HG03159 (cell line): ENCODE data around the gene POTEM.
"Not testable (repeated sequence)": the region's sequence is repeated elsewhere in the genome, so short reads cannot be mapped to it uniquely, and the experiment has no call there.

ENCODE experiments used
- ATAC-seq: cut with Tn5 transposase; IDR thresholded peaks from one replicate; pipeline ENCODE4 v1.9.1; 2021; ENCODE audit warnings: mild to moderate bottlenecking, moderate library complexity; ENCODE audit not compliant: unreplicated experiment

The POTEM gene

DNA sequence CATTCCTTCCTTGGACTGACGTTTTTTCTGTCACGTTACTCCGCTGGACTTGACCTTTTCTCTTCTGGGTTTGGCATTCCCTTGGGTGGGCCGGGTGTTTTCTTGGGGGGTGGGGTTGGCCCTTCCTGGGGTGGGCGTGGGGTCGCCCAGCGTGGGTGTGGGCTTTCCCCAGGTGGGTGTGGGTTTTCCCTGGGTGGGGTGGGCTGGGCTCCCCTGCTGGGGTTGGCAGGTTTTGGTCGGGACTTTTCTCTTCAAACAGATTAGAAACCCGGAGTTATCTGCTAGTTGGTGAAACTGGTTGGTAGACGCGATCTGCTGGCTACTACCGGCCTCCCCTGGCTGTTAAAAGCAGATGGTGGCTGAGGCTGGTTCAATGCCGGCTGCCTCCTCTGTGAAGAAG lies at the start of gene POTEM:
Gene POTEM, plus strand, starts transcription at position 301 of the 400 bp plus-strand sequence. Its CDS starts 52 bp downstream, at position 353.
- ATAC-seq, result not testable (repeated sequence)

DNA sequence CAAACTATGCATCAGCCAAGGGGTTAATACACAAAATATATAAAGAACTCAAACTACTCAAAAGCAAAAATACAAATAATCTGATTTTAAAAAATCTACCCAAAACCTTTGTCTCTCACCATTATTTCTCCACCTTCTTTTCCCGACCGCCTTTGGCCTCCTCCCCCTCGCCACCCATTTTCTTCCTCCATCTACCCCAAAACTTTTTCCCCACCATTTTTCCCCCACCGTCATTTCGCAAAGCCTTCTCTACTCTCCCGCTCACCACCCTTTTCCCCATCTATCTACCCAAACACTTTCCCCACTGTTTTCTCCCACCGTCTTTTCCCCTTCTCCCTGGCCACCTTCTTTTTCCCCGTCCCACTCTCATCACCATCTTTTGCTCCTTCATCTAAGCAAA lies 48.9 kb upstream of the POTEM start:
- ATAC-seq, result not testable (repeated sequence)

DNA sequence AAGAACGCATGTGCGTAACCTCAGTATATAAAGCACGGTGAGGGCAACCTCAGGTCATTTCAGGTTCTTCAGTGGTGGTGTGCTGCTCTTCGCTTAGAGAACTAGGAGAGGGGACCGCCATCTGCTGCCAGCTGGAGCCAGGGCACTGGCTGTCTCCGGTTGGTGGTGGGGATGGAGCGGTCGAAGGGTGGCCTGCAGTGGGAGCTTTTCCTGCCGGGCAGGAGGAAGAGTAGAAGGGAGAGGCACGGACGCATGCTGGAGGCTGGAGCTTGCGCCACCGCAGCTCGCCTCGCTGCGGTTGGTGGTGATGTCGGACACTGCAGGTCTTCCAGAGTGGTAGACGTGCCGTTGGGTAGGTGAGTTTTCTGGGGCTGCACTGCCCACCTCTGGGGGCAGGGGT lies 47.2 kb upstream of the POTEM start:
- not testable (repeated sequence) for ATAC-seq

DNA sequence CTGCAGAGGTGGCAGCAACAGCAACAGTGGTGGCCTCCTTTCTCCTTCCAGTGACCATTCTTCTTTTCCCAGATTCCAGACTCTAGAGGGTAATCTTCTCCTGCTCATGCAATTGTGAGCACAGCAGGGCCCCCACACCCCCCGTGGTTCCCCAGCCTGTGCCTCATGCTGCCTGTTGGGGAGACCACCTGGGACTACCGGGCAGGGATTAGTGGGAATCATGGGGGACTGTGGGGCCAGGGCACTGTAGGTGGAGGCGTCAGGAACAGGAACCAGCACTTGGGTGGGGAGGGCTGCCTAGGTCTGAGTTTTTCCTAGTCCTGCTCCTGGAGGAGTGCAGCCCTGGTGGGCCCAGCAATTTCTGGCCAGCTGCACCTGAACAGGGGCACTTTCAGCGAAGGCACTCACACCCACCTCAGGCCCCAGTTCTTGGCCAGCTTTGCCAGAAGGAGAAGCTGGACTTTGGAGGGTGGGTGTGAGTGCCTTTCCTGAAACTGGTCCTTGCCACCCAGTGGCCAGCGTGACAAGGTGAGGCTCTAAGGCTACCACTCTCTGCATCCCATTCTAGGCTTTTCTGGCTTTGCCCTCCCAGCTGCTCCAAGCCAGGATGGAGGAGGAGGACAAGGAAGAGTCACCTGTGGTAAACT lies 46.1 kb upstream of the POTEM start:
- not testable (repeated sequence) for ATAC-seq

DNA sequence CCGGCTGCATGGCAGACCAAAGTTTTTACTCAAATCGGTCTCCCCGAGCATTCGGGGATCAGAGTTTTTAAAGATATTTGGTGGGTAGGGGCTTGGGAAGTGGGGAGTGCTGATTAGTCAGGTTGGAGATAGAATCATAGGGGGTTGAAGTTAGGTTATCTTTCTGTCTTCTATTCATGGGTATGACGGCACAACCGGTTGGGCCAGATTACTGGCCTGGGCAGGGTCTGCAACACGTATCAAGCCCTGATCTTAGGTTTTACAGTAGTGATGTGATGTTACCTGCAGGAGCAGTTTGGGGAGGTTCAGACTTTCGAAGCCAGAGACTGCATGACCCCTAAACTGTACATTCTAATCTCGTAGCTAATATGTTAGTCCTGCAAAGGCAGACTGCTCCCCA lies 30.4 kb upstream of the POTEM start:
- not testable (repeated sequence) for ATAC-seq

DNA sequence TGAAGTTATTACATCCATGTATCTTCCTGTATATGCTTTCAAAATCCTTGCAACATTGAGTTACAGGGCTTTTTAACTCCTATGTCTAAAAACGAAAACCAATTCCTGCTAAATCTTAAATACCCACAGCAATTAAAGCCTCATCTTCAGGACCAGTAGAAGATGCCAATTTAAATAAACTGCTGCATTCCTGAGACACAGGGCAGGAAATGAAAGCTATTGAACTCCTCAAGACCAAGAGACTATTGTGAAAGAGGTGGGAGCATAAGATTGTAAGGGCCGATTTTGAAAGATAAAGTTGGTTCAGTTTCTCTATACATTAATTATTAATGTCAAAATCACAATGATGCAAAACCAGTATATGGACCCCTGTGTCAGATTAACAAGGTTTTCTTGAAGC lies 28.5 kb upstream of the POTEM start:
- not testable (repeated sequence) for ATAC-seq

DNA sequence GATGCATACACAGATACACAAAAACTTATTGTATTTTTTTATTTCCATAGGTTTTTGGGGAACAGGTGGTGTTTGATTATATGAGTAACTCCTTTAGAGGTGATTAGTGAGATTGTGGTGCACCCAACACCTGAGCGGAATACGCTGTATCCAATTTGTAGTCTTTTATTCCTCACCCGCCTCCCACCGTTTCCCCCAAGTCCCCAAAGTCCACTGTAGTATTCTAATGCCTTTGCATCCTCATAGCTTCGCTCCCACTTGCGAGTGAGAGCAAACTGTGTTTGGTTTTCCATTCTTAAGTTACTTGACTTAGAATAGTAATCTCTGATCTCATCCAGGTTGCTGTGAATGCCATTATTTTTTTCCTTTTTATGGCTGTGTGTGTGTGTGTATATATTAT lies 17.3 kb upstream of the POTEM start:
- not testable (repeated sequence) for ATAC-seq

DNA sequence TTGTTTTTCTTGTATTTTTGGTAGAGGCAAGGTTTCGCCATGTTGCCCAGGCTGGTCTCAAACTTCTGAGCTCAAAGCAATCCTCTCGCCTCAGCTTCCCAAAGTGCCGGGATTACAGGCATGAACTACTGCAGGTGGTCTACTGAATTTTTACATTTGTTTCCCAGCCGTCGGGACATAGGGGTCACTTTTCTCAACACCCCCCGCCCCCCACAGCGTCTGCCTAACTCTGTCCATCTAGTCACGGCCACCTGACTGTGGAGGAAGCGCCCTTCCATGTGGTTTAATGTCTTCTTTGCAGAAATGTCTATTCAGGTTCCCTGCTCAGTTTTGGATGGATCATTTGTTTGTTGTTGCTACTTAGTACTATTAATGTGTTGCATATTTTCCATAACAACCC lies 14.1 kb upstream of the POTEM start:
- ATAC-seq, result not testable (repeated sequence)

DNA sequence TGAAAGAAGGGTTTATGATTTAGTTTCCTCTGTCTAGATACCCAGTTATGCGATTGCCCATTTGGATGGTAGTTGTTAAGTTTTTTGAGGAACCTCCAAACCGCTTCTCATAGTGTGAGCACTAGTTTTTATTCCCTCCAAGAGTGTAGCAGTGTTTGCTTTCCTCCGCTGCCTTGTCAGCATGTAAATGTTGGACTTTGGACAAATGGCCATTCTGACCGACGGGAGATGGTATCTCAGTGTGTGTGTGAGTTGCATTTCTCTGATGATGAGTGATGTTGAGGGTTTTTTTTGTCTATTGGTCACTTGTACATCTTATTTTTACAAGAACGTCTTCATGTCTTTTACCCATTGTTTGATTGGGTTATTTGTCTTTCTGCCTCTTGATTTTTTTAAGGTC lies 11.4 kb upstream of the POTEM start:
- not testable (repeated sequence) for ATAC-seq

DNA sequence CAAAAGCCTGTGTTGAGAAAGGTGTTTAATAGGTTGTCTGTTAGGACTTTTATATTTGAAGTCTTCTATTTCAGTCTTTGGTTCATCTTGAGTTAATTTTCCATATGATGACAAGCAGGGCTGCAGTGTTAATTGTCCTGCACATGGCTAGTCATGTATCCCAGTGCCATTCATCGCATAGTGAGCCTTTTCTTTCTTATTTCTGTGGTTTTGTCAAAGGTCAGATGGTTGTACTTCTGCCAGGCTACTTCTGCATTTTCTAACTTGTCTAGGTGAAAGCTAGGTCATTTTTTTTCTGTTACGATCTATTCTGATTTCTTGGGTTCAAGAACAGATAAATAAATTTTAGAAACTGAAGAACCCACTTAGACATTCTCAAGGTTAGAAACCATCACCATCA lies 5.7 kb upstream of the POTEM start:
- ATAC-seq, result not testable (repeated sequence)

DNA sequence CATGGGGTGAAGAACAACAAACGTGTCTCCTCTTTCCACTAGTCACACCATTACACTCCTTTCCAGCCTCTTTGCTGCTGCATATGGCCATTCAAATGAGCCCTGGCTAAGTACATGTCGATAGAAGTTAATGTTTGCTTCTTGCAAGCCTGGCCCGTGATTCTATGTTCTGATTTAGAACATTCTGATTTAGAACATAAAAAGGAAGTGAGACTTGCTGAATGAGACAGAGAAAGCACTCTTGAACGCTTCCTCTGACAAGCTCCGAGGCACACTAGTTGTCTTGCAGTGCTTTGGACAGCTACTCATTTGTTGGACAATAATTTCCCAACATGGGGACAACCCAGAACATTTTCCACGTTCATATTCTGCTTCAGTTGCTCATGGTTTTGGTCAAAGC lies 5.1 kb upstream of the POTEM start:
- not testable (repeated sequence) for ATAC-seq

DNA sequence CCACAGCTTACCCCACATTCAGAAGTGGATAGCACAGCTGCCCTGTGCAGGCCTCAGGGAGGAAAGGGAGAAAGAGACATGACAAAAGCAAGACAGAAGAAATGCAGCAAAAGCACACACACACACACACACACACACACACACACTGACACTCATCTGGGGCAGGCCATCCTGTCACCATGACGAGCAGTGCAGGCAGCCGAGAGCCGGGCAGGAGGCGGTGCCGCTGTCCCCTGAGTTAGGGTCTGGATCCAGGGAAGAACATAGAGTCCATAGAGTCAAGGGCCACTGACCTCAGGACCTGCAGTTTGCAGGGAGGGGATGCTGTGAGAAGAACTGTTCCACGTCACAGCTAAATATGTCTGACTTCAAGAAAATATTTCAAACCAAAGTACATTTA lies 4.0 kb upstream of the POTEM start:
- not testable (repeated sequence) for ATAC-seq

DNA sequence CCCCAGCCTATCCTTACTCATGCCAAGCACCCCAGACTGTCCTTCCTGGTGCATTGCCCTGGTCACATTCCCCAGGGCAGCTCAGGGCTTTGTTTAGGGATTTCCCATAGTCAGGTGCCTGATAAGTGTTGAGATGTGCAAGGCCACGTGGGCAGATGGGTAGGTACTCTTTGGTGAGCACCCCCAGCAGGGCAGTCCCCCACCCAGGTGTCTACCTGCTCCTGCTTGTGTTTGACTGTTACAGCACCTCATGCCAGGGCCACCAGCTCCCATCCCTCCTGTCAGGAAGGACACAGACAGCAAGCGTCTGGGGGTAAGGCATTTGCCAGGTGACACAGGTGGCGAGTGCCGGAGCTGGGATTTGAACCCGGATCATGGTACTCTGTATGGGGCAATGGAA lies 2.4 kb upstream of the POTEM start:
- ATAC-seq, result not testable (repeated sequence)

DNA sequence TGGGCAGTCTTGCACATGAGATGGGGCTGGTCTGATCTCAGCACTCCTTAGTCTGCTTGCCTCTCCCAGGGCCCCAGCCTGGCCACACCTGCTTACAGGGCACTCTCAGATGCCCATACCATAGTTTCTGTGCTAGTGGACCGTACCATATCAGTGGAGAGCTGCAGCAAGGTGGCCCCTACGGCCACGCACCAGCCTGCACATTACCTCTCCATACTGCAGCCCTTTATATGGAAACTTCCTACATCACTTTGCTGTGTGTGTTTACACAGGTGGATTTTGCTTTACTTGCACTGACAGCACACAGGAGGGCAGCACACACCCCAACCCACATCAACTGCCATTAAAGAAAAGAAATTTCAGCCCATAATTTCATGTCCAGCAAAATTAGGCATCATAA lies 35.3 kb downstream of the POTEM start:
- ATAC-seq, result not testable (repeated sequence)

DNA sequence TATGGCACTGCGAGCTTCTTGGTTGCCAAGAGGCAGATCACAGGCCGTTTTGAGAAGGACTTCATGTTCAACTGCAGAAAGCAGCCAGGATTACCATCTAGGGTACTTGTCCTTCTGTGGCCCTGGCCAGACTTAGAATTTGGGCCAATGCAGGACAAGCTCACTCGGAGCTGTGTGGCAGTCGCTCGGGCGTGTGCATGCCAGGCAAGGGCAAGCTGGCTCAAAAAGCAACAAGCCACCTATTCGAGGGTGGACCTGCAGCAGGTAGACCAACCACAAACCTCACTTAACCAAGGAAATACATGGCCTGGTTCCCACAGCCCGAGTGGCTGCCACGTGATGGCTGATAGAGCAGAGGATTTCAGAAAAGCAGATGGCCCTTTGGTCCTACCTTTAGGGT lies 39.3 kb downstream of the POTEM start:
- ATAC-seq, result not testable (repeated sequence)

DNA sequence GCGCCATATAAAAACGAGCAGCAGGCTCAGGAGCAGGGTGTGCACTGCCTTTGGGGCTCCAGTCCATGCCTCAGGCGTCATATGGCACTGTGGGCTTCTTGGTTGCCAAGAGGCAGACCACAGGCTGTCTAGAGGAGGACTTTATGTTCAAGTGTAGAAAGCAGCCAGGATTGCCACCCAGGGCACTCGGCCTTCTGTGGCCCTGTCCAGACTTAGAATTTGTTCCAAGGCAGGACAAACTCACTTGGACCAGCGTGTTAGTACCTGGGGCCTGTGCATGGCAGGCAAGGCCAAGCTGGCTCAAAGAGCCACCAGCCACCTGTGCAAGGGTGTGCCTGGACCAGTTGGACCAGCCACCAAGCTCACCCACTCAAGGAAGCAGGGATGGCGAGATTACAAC lies 40.4 kb downstream of the POTEM start:
- ATAC-seq, result not testable (repeated sequence)

DNA sequence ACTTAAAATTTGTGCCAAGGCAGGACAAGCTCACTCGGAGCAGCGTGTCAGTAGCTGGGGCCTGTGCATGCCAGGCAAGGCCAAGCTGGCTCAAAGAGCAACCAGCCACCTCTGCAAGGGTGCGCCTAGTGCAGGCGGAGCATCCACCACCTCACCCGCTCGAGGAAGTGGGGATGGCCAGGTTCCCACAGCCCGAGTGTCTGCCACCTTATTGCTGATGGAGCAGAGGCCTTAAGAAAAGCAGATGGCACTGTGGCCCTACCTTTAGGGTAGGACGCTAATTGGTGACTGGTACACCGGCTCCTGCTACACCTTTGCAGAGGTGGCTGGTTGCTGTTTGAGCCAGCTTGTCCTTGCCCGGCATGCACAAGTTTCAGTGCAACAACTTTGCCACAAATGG lies 43.8 kb downstream of the POTEM start:
- not testable (repeated sequence) for ATAC-seq

DNA sequence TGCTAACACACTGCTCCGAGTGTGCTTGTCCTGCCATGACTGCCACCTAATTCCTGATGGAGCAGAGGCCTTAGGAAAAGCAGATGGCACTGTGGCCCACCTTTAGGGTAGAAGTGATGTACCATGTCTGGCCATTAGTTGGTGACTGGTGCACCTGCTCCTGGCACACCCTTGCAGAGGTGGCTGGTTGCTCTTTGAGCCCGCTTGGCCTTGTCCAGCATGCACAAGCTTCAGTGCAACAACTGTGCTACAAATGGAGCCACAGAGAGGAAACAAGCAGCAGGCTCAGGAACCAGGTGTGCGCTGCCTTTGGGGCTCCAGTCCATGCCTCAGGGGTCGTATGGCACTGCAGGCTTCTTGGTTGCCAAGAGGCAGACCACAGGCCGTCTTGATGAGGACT lies 44.5 kb downstream of the POTEM start:
- not testable (repeated sequence) for ATAC-seq

DNA sequence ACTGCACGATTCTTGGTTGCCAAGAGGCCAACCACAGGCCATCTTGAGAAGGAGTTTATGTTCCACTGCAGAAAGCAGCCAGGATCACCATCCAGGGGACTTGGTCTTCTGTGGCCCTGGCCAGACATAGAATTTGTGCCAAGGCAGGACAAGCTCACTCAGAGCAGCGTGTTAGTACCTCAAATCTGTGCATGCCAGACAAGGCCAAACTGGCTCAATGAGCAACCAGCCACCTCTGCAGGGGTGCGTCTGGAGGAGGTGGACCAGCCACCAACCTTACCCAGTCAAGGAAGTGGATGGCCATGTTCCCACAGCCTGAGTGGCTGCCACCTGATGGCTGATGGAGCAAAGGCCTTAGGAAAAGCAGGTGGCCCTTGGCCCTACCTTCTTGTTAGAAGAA lies 48.0 kb downstream of the POTEM start:
- ATAC-seq, result not testable (repeated sequence)

DNA sequence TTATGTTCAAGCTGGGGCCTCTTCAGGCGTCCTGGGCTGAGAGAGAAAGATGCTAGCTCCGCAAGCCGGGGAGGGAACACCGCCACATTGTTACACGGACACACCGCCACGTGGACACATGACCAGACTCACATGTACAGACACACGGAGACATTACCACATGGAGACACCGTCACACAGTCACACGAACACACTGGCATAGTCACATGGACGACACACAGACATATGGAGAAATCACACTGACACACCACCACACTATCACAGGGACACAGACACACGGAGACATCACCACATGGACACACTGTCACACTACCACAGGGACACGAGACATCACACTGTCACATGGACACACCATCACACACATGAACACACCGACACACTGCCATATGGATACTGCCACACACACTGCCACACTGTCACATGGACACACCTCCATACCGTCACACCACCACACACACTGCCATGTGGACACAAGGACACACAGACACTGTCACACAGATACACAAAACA lies 57.9 kb downstream of the POTEM start:
- ATAC-seq, result not testable (repeated sequence)

DNA sequence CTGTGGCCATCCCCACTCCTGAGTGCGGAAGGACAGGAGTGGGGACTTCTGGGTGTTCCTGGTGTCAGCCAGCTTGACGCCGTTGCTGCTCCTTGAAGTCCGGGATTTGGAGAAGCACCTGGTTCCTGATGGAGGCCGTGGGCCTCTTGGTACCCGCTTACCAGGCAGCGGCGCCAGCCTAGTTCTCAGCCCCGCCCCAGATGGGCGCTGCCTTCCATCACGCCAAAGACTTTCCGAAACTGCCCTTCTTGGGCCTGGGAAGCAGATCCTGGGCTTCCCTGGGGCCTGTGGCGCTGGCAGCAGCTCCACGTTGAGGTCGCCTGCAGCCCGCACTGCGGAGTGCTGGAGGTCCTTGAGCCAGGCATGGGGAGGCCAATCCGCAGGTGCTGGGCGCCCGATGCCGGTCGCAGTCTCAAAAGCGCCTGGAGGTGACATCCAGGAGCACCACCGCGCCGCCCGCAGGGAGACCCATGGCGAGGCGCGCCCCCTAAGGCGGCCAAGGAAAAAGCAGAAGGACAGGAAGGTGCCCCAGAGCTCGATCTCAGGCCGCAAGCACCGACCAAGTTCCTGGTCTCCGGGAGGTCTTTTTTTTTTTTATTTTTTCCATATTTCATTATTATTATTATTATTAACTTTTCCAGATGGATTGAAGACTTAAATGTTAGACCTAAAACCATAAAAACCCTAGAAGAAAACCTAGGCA lies 59.6 kb downstream of the POTEM start:
- not testable (repeated sequence) for ATAC-seq

DNA sequence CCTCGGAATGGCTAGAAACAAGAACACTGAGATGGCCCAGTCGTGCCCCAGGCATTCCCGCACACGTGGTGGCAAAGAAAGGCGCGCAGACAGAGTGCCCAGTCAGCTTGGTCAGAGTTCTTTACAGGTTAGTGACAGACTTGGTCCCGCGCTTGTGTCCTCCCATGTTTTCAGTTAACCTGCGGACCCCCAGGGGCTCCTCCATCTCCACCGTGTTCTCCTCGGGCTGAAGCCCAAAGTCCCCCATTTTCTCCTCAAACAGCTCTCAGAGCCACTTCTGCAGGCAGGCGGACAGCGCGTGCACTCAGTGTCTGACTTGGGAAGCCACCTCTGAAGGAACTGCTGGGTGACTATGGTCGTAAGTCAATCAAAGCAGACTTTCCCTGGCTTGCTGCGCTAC lies 60.7 kb downstream of the POTEM start:
- not testable (repeated sequence) for ATAC-seq
